NCI-H1417 (cell line): ENCODE data around the gene ZBTB16.
A peak's percentile ranks its signal among the peaks of the same experiment; 100 is the strongest.

Source experiments
- DNase-seq, 3 experiments: peaks; one replicate each; lab custom pipeline; 2025; lab: John Stamatoyannopoulos, UW

The ZBTB16 gene

GRCh38 chr11:114059278-114059983 lies at the start of gene ZBTB16:
Gene ZBTB16 (plus strand): TSS chr11:114059711. CDS start chr11:114063301, 3,590 bp downstream.
- peak; percentile 45 to 91 (median 83) for DNase-seq

DNA sequence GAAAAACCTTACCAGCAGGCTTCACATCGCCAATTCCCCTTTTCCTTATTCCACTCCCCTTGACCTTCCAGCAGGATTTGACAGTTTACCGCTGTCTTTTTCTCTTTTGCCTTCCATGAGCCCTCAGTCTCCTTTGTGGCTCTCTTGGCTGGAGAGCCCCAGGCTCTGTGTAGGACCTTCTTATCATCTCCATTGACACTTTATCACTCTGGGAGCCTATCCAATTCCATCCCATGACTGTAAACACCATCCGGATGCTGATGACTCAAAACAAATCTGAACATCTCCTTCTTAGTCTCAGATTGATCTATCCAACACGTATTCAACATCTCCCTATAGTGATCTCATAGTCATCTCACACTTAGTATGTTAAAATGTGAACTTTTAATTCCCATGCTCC lies 48.6 kb upstream of the ZBTB16 start:
- no peak for DNase-seq

GRCh38 chr11:114011443-114011842 lies 48.1 kb upstream of the ZBTB16 start:
- DNase-seq = no peak

DNA sequence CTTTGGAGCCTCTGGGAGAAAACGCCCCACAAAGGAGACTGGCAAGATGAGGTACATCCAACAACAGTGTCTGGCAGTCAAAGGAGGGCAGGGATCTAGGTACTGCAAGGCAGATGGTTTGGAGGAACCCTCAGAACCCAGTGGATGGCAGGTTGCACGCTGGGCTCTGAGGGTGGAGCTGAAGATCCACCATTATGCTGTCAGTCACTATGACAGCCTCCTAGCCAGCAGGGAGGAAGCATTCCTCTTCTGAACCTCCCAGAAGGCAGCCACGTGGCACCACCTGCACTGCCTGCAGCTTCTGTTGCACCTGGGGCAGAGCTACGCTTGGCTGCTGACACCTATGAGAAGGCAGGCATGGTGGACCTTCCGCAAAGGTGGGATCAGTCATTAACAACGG lies 44.4 kb upstream of the ZBTB16 start:
- peak in 1 of 3 experiments; percentile 30 for DNase-seq

- no peak for DNase-seq
These were observed 42.5 kb upstream of the ZBTB16 start for GRCh38 chr11:114016986-114017385.

- no peak for DNase-seq
These were observed 41.8 kb upstream of the ZBTB16 start for GRCh38 chr11:114017723-114018122.

DNA sequence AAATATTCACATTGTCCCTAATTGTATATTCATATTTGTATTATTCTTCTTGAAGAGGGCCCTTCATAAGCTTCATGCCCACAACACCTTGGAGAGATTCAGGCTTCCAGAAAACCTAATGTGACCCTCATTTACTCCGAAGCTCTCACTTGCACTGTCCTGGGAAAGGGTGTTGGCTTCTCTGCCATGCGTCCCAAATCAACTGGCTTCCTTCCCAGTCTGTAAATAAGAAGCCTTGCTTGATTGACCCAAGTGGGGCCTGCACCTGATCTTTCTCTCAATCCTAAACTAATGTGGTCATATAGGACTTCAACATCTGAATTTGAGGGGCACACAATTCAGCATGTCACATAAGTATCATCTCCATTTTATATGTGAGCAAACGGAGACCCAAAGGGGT lies 40.5 kb upstream of the ZBTB16 start:
- DNase-seq = no peak

DNA sequence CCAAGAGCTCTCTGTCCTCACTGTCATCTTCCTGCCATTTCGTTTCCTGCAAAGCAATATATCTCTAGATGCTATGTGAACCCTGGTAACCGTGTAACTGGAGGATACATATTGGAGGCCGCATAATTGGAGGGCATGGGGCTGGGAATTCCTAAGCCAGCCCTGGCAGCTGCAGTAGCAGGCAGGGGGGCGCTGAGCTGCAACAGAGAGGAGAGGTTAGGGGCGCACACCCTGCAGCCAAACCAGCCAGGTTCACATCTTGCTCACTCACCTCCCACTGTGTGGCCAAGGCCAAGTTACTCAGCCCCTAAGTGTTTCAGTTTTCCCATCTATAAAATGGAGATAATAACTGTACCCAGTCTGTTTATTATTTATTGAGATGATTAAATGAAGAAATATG lies 39.9 kb upstream of the ZBTB16 start:
- no peak for DNase-seq

DNA sequence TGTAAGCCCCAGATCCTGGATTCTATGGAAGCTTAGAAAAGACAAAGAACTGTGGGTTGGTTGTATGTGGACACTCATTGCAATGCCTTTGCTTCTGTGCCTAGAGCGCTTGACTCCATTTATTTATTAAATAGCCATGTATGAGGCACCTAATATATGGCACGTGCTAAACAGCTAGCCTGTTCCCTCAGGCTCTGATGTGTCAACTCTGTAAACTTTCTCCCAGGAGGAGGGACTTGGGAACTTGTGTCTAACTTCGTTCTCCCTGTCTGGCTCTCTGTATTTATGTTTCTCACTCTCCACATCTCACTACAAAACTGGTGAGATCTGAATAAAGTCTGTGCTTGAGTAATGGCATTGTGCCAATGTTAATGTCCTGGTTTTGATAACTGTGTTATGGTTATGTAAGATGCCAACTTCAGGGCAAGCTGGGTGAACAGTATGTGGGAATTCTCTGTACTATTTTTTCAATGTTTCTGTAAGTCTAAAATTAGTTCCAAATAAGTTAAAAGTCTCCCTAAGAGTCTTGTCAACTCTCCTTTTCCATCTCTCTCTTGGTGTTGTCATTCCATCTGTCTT lies 34.1 kb upstream of the ZBTB16 start:
- no peak for DNase-seq

GRCh38 chr11:114026355-114026754 lies 33.2 kb upstream of the ZBTB16 start:
- peak in 1 of 3 experiments; percentile 34 for DNase-seq

GRCh38 chr11:114027391-114027790 lies 32.1 kb upstream of the ZBTB16 start:
- no peak for DNase-seq

GRCh38 chr11:114027926-114028325 lies 31.6 kb upstream of the ZBTB16 start:
- DNase-seq = no peak

- DNase-seq = peak in 1 of 3 experiments; percentile 51
These were observed 28.1 kb upstream of the ZBTB16 start for GRCh38 chr11:114031246-114031966.

DNA sequence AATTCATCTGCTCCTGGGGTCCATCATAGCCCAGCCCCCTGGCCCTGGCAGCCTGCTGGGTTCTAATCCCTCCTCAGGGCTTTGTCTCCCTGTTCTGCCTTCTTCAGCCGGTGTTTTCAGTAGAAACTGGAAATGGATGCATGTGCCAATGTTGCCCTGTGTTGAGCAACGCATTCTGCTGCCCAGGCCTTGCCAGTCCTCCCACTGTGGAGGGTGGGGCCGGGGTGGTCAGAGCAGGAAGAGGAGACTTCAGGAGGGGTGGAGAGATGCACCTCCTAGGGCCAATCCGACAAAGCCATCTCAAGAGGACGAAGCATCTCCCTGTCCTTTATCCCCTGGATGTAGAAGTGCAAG lies 27.6 kb upstream of the ZBTB16 start:
- DNase-seq = no peak

- no peak for DNase-seq
These were observed 26.4 kb upstream of the ZBTB16 start for GRCh38 chr11:114033066-114033465.

DNA sequence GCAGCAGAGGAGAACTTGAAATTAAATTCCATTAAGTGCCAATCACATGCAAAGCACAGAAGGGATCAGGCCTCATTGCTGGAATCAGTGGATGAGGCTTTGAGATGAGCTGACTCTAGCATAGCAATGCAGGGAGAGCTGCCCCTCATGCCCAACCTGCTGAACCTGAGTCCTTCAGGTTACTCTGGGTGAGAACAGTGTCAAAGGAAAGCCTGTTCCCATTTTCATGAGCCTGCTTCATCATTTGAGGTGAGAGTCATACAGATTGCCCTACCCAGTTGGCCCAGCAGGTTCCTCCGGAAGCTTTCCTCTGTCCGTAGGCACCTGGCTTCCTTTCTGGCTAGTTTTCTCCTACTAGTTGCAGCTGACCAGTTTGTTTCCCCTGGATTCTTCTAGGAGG lies 25.9 kb upstream of the ZBTB16 start:
- peak in 1 of 3 experiments; percentile 24 for DNase-seq

DNA sequence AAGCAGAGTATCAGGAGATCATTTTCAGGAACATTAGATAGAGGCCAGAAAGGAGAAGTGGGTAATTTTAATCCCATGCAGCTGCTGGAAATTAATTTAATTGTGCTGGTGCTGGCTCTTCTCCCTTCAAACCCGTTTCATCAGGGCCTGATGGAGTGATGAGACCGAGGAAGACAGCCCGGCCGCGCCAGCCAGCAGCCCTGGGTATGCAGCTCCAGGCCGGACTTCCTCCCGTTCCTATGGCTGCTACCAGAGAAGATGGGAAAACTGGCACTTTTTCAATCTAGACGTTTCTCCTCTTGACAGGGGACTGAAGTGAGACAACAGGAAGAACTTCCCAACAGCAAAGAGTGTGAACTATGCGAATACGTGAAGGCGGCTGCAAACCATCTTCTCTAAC lies 24.6 kb upstream of the ZBTB16 start:
- DNase-seq = no peak

GRCh38 chr11:114036147-114036811 lies 23.2 kb upstream of the ZBTB16 start:
- peak; percentile 29 to 78 (median 57) for DNase-seq

- DNase-seq = no peak
These were observed 22.6 kb upstream of the ZBTB16 start for GRCh38 chr11:114036958-114037357.

GRCh38 chr11:114039551-114039950 lies 20.0 kb upstream of the ZBTB16 start:
- no peak for DNase-seq

GRCh38 chr11:114040706-114041211 lies 18.8 kb upstream of the ZBTB16 start:
- DNase-seq = no peak

GRCh38 chr11:114042234-114042633 lies 17.3 kb upstream of the ZBTB16 start:
- DNase-seq = no peak
